Ishikawa (cell line): ENCODE results near the gene AK4.

Experiments used
- CEBPB ChIP-seq: IDR thresholded peaks from 2 replicates; pipeline ENCODE4 v1.6.1; 2012
- CREB1 ChIP-seq: IDR thresholded peaks from 2 replicates; pipeline ENCODE4 v1.6.1; 2012; ENCODE audit warnings: low read depth
- EGR1 ChIP-seq: IDR thresholded peaks from 2 replicates; pipeline ENCODE4 v1.6.1; 2012
- EP300 ChIP-seq: IDR thresholded peaks from 2 replicates; pipeline ENCODE4 v1.6.1; 2012; ENCODE audit warnings: borderline replicate concordance
- FOXM1 ChIP-seq: IDR thresholded peaks from 2 replicates; pipeline ENCODE4 v1.6.1; 2012; ENCODE audit warnings: low read depth, borderline replicate concordance
- NFIC ChIP-seq: IDR thresholded peaks from 2 replicates; pipeline ENCODE4 v1.6.1; 2012
- RAD21 ChIP-seq: IDR thresholded peaks from 2 replicates; pipeline ENCODE4 v1.6.1; 2012; ENCODE audit warnings: low read depth
- TAF1 ChIP-seq: IDR thresholded peaks from 2 replicates; pipeline ENCODE4 v1.6.1; 2012; ENCODE audit warnings: low read depth, mild to moderate bottlenecking
- TCF12 ChIP-seq: IDR thresholded peaks from 2 replicates; pipeline ENCODE4 v1.6.1; 2012; ENCODE audit warnings: low read depth
- TEAD4 ChIP-seq: IDR thresholded peaks from 2 replicates; pipeline ENCODE4 v1.6.1; 2012
- YY1 ChIP-seq: IDR thresholded peaks from 2 replicates; pipeline ENCODE4 v1.6.1; 2012; ENCODE audit warnings: low read depth
- ZBTB7A ChIP-seq: IDR thresholded peaks from 2 replicates; pipeline ENCODE4 v1.6.1; 2012; ENCODE audit warnings: low read depth
- TF ChIP-seq, protein P1 (sequence below): IDR thresholded peaks from 2 replicates; pipeline ENCODE4 v1.6.1; 2012; ENCODE audit warnings: low read depth, mild to moderate bottlenecking
- TF ChIP-seq, protein P2 (sequence below): IDR thresholded peaks from 2 replicates; pipeline ENCODE4 v1.6.1; 2012
- TF ChIP-seq, protein P3 (sequence below): IDR thresholded peaks from 2 replicates; pipeline ENCODE4 v1.6.1; 2012

Gene AK4

DNA sequence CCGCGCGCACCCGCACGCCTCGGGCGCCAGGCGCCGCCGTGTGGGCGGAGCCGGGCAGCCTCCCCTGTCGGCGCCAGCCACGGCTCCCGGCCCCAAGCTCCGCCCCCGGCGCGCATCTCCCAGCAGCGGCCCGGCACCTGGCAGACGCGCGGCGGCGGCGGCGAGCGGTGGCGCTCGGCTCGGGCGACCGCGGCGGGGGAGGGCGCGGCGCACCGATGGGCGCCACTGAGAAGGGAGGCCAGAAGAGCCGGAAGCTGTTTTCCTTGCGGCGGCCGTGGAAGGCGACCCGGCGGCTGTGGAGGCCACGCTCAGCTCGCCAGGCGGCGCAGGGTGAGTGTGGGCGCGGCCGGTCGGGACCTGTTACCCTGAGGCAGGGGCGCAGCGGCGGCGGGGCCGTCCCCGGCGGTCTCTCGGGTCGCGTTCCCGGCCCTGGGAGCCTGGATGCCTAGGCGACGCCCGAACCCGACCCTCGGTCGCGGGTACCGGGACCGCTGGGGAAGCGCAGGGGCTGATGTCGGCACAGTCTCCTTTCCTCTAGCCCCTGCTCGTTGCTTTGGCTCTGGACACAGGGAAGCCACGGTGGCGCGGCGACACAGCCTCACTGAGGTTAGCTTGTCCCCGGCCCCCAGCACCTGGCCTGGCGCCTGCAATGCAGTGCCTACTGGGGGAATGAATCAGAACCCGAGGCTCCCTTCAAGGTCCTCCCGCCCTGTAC, 106.5 kb downstream of the AK4 start:
- TF ChIP-seq YY1 (no peak), EGR1 (no peak), TEAD4 (no peak), TCF12 (no peak), ZBTB7A (0 out of 2 replicates have a peak, but pooled peaks have one; percentile 28)
- TF ChIP-seq, protein P1, sequence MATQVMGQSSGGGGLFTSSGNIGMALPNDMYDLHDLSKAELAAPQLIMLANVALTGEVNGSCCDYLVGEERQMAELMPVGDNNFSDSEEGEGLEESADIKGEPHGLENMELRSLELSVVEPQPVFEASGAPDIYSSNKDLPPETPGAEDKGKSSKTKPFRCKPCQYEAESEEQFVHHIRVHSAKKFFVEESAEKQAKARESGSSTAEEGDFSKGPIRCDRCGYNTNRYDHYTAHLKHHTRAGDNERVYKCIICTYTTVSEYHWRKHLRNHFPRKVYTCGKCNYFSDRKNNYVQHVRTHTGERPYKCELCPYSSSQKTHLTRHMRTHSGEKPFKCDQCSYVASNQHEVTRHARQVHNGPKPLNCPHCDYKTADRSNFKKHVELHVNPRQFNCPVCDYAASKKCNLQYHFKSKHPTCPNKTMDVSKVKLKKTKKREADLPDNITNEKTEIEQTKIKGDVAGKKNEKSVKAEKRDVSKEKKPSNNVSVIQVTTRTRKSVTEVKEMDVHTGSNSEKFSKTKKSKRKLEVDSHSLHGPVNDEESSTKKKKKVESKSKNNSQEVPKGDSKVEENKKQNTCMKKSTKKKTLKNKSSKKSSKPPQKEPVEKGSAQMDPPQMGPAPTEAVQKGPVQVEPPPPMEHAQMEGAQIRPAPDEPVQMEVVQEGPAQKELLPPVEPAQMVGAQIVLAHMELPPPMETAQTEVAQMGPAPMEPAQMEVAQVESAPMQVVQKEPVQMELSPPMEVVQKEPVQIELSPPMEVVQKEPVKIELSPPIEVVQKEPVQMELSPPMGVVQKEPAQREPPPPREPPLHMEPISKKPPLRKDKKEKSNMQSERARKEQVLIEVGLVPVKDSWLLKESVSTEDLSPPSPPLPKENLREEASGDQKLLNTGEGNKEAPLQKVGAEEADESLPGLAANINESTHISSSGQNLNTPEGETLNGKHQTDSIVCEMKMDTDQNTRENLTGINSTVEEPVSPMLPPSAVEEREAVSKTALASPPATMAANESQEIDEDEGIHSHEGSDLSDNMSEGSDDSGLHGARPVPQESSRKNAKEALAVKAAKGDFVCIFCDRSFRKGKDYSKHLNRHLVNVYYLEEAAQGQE: no peak
- TF ChIP-seq, protein P2, sequence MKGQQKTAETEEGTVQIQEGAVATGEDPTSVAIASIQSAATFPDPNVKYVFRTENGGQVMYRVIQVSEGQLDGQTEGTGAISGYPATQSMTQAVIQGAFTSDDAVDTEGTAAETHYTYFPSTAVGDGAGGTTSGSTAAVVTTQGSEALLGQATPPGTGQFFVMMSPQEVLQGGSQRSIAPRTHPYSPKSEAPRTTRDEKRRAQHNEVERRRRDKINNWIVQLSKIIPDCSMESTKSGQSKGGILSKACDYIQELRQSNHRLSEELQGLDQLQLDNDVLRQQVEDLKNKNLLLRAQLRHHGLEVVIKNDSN: no peak
- TF ChIP-seq, protein P3, sequence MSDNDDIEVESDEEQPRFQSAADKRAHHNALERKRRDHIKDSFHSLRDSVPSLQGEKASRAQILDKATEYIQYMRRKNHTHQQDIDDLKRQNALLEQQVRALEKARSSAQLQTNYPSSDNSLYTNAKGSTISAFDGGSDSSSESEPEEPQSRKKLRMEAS: peak; percentile 6; the same call in 1 of the 2 replicates

DNA sequence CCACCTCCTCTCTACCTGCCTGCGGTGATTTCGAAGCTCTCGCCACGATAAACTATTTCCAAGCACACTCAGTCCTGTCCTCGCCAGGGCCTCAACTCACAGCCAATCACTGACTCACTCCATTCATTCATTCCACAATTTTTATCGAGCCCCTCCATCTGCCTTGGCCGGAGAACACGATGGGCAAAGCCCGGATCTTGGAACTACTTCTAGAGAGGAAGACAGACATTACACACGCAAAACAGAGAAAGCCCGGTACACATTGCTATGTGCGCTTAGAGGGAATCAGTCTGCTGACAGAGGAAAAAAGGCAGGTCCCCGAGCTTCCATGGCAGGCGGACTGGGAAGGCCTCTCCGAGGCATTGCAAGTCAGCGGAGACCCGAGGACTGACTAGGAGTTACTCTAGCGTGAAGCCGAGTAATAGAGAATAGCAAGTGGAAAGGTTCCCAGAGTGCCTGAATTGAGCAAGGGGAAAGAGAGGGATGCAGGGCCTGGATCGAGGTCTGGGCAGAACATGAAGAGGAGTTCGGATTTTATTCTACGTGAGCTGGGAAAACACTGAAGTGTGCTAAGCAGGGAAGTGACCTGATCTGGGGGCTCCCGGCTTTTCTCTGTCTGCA, 107.1 kb downstream of the AK4 start:
- TF ChIP-seq, protein P1: no peak
- TF ChIP-seq TEAD4: no peak
- TF ChIP-seq, protein P3: no peak
- no peak for TF ChIP-seq CEBPB
- TF ChIP-seq NFIC: no peak
- TF ChIP-seq YY1: no peak
- no peak for TF ChIP-seq EGR1
- TF ChIP-seq RAD21: no peak
- no peak for TF ChIP-seq FOXM1
- TF ChIP-seq EP300: no peak
- no peak for TF ChIP-seq TCF12
- TF ChIP-seq, protein P2: no peak
- no peak for TF ChIP-seq CREB1
- TF ChIP-seq ZBTB7A: no peak
- no peak for TF ChIP-seq TAF1

DNA sequence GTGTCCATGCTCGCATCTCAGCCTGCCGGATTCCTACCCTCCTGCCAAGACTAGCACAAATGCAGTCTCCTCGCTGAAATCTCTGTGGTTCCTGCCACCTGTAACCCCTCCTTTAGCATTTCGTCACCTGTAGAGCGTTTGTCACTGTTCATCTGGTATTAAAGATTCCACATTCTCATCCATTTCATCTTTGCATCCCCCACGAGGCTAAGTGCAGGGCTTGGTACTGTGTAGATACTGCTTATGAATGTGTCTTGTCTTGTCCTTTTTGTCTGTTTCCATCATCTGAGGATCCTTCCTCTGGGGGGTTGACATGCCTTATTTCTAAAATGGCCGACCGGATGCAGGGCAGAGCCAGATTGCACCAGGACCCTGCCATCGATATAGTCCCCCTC, 107.7 kb downstream of the AK4 start:
- no peak for TF ChIP-seq ZBTB7A
- no peak for TF ChIP-seq EGR1
- no peak for TF ChIP-seq YY1
- no peak for TF ChIP-seq CREB1
- TF ChIP-seq TAF1: no peak
- TF ChIP-seq, protein P3: no peak
- TF ChIP-seq FOXM1: no peak
- no peak for TF ChIP-seq EP300
- no peak for TF ChIP-seq RAD21
- no peak for TF ChIP-seq TEAD4
- TF ChIP-seq, protein P2: no peak
- TF ChIP-seq NFIC: no peak
- TF ChIP-seq CEBPB: no peak

DNA sequence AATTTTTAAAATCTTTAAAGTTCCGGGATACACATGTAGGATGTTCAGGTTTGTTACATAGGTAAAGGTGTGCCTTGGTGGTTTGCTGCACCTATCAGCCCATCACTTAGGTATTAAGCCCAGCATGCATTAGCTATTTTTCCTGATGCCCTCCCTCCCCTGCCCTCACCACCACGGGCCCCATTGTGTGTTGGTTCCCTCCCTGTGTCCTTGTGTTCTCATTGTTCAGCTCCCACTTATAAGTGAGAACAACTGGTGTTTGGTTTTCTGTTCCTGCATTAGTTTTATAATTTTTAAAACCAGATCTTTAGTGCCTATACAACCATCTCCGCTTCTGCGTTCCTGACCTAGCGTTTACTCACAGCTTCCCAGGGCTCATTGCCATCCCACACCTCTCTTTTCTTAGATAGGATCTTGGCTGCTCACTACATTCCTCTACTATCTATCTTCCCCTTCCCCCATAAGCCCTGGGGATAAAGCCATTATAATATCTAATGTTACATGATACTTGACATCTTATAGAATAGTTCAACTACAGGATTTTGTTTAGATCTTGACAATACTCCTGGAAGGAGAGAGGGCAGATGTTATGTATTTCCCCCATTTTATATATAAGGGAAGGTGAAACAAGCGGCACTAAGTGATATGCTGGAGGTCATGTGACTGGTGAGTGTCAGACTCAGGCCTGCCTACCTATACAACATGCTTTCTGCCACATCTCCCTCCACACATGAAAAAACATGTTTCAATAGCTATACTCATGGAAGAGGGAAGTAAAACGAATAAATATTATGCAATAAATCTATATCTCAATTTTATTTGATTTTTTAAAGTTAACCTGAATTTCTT, 109.1 kb downstream of the AK4 start:
- TF ChIP-seq, protein P3: no peak
- TF ChIP-seq TEAD4 (no peak), TAF1 (no peak), CEBPB (no peak), EGR1 (no peak), EP300 (no peak)
- TF ChIP-seq, protein P2: no peak
